OCI-LY1 (cell line): ENCODE measurements around the gene PTPRN2.

ENCODE experiments used
- H2AFZ ChIP-seq: fragments of 200-600 bp; sonication (generic), shearing (Covaris generic); 2 replicates; pipeline ENCODE4 v1.6.0; 2014; ENCODE audit warnings: antibody characterized with exemption, mild to moderate bottlenecking, low read length
- H3F3A ChIP-seq: fragments of 200-600 bp; sonication (generic), shearing (Covaris generic); 2 replicates; pipeline ENCODE4 v1.6.0; 2014; ENCODE audit warnings: mild to moderate bottlenecking, antibody characterized with exemption, low read length, moderate library complexity; ENCODE audit not compliant: insufficient read depth
- H3K27ac ChIP-seq: fragments of 200-600 bp; sonication (generic); 2 replicates; pipeline ENCODE4 v1.5.1; 2014; ENCODE audit warnings: low read length, mixed run types, mild to moderate bottlenecking, low read depth; ENCODE audit not compliant: poor library complexity, severe bottlenecking
- H3K27me3 ChIP-seq: fragments of 200-600 bp; sonication (generic); 2 replicates; pipeline ENCODE4 v1.6.0; 2014; ENCODE audit warnings: antibody characterized with exemption, mild to moderate bottlenecking, low read length, moderate library complexity; ENCODE audit not compliant: insufficient read depth
- H3K36me3 ChIP-seq: fragments of 200-600 bp; sonication (generic); 2 replicates; pipeline ENCODE4 v1.6.1; 2014; ENCODE audit warnings: mild to moderate bottlenecking, antibody characterized with exemption, low read length, moderate library complexity, mixed read lengths; ENCODE audit not compliant: insufficient read depth
- H3K4me1 ChIP-seq: fragments of 200-600 bp; sonication (generic); 2 replicates; pipeline ENCODE4 v1.5.1; 2014; ENCODE audit warnings: mild to moderate bottlenecking, low read length, moderate library complexity; ENCODE audit not compliant: insufficient read depth, severe bottlenecking
- H3K4me2 ChIP-seq: fragments of 200-600 bp; sonication (generic), shearing (Covaris generic); 2 replicates; pipeline ENCODE4 v1.6.1; 2014; ENCODE audit warnings: low read length
- H3K4me3 ChIP-seq: fragments of 200-600 bp; sonication (generic); 2 replicates; pipeline ENCODE4 v1.5.1; 2014; ENCODE audit warnings: low read length, low read depth, mild to moderate bottlenecking, mixed read lengths; ENCODE audit not compliant: poor library complexity, severe bottlenecking
- H3K79me2 ChIP-seq: fragments of 200-600 bp; shearing (Covaris generic); 2 replicates; pipeline ENCODE4 v1.6.1; 2016; ENCODE audit warnings: mixed run types, low read length, mixed read lengths; ENCODE audit not compliant: insufficient read depth
- H3K9ac ChIP-seq: fragments of 200-600 bp; sonication (generic), shearing (Covaris generic); 2 replicates; pipeline ENCODE4 v1.6.1; 2014; ENCODE audit warnings: mild to moderate bottlenecking, low read length, mixed read lengths
- H3K9me2 ChIP-seq: fragments of 200-600 bp; sonication (generic), shearing (Covaris generic); 2 replicates; pipeline ENCODE4 v1.6.1; 2014; ENCODE audit warnings: low read depth, mild to moderate bottlenecking, low read length, mixed read lengths
- H3K9me3 ChIP-seq: fragments of 200-600 bp; shearing (Covaris generic); 2 replicates; pipeline ENCODE4 v1.6.1; 2014; ENCODE audit warnings: low read length, mixed read lengths
- H4K20me1 ChIP-seq: fragments of 200-600 bp; sonication (generic), shearing (Covaris generic); 2 replicates; pipeline ENCODE4 v1.6.0; 2016; ENCODE audit warnings: mild to moderate bottlenecking, low read length; ENCODE audit not compliant: insufficient read depth
- EZH2 ChIP-seq: fragments of 200-600 bp; sonication (generic), shearing (Covaris generic); IDR thresholded peaks from 2 replicates; pipeline ENCODE4 v1.8.0; 2017; ENCODE audit warnings: borderline replicate concordance, mixed run types, mild to moderate bottlenecking, antibody characterized with exemption, low read length, moderate library complexity, mixed read lengths
- TF ChIP-seq, protein P1 (sequence below): fragments of 200-600 bp; sonication (generic), shearing (Covaris generic); IDR thresholded peaks from 2 replicates; pipeline ENCODE4 v1.5.1; 2017; ENCODE audit warnings: mild to moderate bottlenecking, antibody characterized with exemption, low read length, moderate library complexity, mixed read lengths

PTPRN2 gene

DNA sequence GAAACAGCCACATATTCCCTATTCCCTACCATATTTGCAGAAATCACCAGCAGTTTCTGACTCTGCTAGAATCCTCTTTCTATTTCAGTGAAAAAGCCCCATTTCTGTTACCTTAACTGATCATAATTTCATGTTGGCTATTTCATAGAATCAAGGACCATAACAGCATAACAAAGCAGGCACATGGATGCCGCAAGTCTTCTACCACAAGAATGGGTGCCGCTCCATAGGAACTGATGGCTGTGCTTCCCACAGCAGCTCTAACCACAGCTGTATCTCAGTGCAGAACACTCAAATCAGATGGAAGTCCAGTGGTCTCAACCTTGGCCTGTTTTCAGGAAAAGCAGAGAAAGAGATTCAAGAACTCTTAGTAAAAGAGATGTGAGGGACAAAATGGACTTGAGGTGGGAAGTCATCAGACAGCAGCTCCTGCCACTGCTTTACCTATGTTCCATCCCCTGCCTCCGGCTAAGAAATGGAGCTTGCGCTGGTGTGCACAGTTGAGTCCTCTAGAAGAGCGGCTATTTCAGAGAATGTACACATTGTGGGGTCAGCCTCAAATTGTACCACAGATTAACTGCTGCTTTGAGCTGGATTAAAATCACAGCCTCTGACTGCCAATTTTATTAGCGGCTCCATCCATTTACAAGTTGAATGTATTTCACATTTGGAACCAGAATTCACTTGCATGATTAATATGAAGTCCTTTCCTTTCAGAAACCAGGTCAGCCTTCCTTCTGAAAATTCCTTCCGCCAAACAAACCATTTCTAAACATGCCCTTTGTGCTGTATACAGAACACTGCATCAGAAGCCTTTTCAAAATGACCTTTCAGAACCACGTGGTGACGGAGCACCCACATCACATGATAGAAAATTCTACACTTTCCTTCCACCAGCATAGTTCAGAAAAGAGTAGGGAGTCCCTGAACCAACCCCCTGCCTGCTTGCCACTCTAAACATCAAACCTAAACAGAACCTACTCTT lies 7.7 kb downstream of the PTPRN2 start:
- peaks cover 22% of the 10 kb centered on the region for H3K4me1 ChIP-seq
- no peak for TF ChIP-seq EZH2
- TF ChIP-seq, protein P1, sequence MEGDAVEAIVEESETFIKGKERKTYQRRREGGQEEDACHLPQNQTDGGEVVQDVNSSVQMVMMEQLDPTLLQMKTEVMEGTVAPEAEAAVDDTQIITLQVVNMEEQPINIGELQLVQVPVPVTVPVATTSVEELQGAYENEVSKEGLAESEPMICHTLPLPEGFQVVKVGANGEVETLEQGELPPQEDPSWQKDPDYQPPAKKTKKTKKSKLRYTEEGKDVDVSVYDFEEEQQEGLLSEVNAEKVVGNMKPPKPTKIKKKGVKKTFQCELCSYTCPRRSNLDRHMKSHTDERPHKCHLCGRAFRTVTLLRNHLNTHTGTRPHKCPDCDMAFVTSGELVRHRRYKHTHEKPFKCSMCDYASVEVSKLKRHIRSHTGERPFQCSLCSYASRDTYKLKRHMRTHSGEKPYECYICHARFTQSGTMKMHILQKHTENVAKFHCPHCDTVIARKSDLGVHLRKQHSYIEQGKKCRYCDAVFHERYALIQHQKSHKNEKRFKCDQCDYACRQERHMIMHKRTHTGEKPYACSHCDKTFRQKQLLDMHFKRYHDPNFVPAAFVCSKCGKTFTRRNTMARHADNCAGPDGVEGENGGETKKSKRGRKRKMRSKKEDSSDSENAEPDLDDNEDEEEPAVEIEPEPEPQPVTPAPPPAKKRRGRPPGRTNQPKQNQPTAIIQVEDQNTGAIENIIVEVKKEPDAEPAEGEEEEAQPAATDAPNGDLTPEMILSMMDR = no peak
- H3K36me3 ChIP-seq = no peaks in the 10 kb centered on the region; the same call in 1 of the 2 replicates
- no peaks in the 10 kb centered on the region for H3K27me3 ChIP-seq
- no peak overlapping the region for H3K4me3 ChIP-seq
- H3F3A ChIP-seq = no peaks in the 10 kb centered on the region
- H4K20me1 ChIP-seq = no peaks in the 10 kb centered on the region
- H3K4me2 ChIP-seq = no peak overlapping the region
- no peak overlapping the region for H3K9ac ChIP-seq
- no peaks in the 10 kb centered on the region for H3K79me2 ChIP-seq
- H3K9me2 ChIP-seq = no peaks in the 10 kb centered on the region
- H2AFZ ChIP-seq = no peak overlapping the region
- H3K27ac ChIP-seq = no peak overlapping the region
- H3K9me3 ChIP-seq = peaks cover 17% of the 10 kb centered on the region

DNA sequence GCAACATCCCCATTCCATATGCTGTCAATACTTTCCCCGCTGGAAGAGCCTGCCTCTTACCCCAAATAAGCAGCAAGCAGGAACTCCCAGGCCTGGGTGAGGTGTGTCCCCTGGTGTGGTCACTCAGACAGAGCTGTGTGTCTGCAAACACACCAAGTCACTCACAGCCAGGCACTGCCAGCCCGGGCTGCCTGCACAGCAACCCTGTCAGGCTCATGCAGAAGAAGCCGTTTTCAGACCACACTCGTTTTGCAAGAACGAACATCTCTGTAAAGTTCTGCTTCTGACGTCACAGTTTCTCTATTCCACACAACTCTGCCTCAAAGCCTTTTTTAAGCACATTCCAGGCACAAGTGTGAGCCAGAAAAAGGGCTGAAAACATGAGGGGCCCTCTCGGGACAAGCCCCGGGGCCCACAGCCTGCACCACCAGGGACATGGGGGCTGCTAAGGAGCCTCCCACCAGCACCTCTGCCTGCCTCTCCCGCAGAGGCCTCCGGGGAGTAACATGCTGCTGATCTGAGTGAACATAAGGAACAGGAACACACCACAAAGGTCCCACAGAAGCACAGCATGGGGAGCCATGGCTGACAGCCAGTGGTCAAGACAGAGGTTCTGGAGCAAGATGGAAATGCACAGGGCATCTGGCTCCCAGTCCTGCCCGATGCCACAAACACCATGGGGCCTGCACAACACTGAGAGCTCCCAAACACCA lies 11.4 kb downstream of the PTPRN2 start:
- H2AFZ ChIP-seq = peak overlapping the region; percentile 4; the same call in 1 of the 2 replicates
- H3K9ac ChIP-seq = peak overlapping the region; percentile 16; the same call in 1 of the 2 replicates
- no peaks in the 10 kb centered on the region for H3K9me2 ChIP-seq
- peaks cover 37% of the 10 kb centered on the region for H3K4me1 ChIP-seq
- no peak overlapping the region for H3K4me3 ChIP-seq
- no peaks in the 10 kb centered on the region; the same call in 1 of the 2 replicates for H3K36me3 ChIP-seq
- peaks cover 17% of the 10 kb centered on the region for H3K9me3 ChIP-seq
- H4K20me1 ChIP-seq = no peaks in the 10 kb centered on the region
- peak overlapping the region; percentile 9; the same call in 1 of the 2 replicates for H3K4me2 ChIP-seq
- H3F3A ChIP-seq = no peaks in the 10 kb centered on the region
- peak overlapping the region; percentile 45 for H3K27ac ChIP-seq
- no peak for TF ChIP-seq EZH2
- TF ChIP-seq, protein P1 = no peak
- no peaks in the 10 kb centered on the region for H3K79me2 ChIP-seq
- no peaks in the 10 kb centered on the region for H3K27me3 ChIP-seq

DNA sequence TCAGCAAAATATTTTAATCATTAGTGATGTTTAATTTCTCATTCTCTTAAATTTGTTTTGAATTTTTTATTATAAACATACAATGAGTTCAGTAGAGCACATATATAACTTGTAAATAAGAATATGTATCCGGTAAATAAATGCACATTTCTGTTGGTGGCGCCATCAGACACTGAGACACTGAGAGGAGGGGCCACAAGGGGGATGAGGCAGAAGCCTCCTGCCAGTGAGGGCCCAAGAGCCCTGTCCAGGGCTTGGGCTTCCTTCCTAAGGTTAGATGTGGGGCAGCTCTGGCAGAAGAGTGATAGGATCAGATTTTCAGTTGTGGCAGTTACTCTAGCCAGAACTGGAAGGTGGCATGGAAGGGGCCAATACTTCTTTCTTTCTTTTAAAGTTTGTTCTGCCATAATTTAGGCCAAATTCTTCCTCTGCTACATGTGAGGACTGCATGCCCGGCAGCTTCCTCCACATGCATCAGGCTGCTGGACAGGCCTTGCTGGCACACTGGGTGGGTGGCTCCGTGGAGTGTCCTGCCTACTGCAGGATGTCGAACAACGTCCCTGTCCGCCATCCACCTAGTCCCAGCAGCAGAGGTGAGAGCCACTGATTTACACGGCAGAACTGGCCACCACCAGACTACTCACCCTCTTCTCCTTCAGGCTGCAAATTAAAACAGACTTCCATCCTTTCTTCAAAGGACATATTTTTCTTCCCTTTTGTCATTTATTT lies 13.2 kb downstream of the PTPRN2 start:
- Histone ChIP-seq H4K20me1 (no peaks in the 10 kb centered on the region), H3K27ac (no peak overlapping the region), H3K9me2 (no peaks in the 10 kb centered on the region), H3K9me3 (peaks cover 7% of the 10 kb centered on the region), H2AFZ (no peak overlapping the region), H3K79me2 (no peaks in the 10 kb centered on the region), H3K4me1 (peaks cover 37% of the 10 kb centered on the region), H3K27me3 (no peaks in the 10 kb centered on the region), H3K4me3 (no peak overlapping the region), H3F3A (no peaks in the 10 kb centered on the region), H3K9ac (no peak overlapping the region), H3K4me2 (no peak overlapping the region), H3K36me3 (no peaks in the 10 kb centered on the region)
- no peak for TF ChIP-seq EZH2
- TF ChIP-seq, protein P1 = no peak
